GM12878 (cell line): Measurements from ENCODE around the gene PRSS50.

ENCODE experiments used
- ASH2L ChIP-seq: fragments of 300-600, 200-600 bp; sonication (generic); IDR thresholded peaks from 2 replicates; pipeline ENCODE4 v1.6.1; 2017; ENCODE audit warnings: low read depth, mild to moderate bottlenecking, borderline replicate concordance
- GABPA ChIP-seq: IDR thresholded peaks from 2 replicates; pipeline ENCODE4 v1.6.1; 2014; ENCODE audit warnings: antibody characterized with exemption, low read depth, mild to moderate bottlenecking, inconsistent platforms
- HDGF ChIP-seq: fragments of 450-650 bp; IDR thresholded peaks from 2 replicates; pipeline ENCODE4 v1.6.1; 2016; ENCODE audit warnings: antibody characterized with exemption
- JUND ChIP-seq: IDR thresholded peaks from 2 replicates; pipeline ENCODE4 v1.6.1; 2012; ENCODE audit warnings: low read depth, mild to moderate bottlenecking, low read length, improper control_type of control experiment, moderate library complexity
- POLR2A ChIP-seq: IDR thresholded peaks from 2 replicates; pipeline ENCODE4 v1.6.1; 2011; ENCODE audit warnings: low read depth, mild to moderate bottlenecking, low read length
- POLR2AphosphoS2 ChIP-seq: IDR thresholded peaks from 2 replicates; pipeline ENCODE4 v1.6.1; 2011; ENCODE audit warnings: low read depth, mild to moderate bottlenecking, low read length, improper control_type of control experiment, moderate library complexity
- POLR2AphosphoS5 ChIP-seq: IDR thresholded peaks from 2 replicates; pipeline ENCODE4 v1.6.1; 2011; ENCODE audit warnings: mild to moderate bottlenecking, low read length, inconsistent platforms
- RFX5 ChIP-seq: IDR thresholded peaks from 2 replicates; pipeline ENCODE4 v1.6.1; 2011; ENCODE audit warnings: low read depth, low read length, improper control_type of control experiment
- USF2 ChIP-seq: IDR thresholded peaks from 2 replicates; pipeline ENCODE4 v1.6.1; 2011; ENCODE audit warnings: low read depth, low read length, improper control_type of control experiment, borderline replicate concordance
- ZNF274 ChIP-seq: IDR thresholded peaks from one replicate; pipeline ENCODE4 v1.8.0; 2011; ENCODE audit not compliant: insufficient read length, insufficient read depth
- TF ChIP-seq, protein P1 (sequence below), 3 experiments: IDR thresholded peaks in 2 of 3; conservative IDR thresholded peaks in 1 of 3; 2 replicates each; pipeline ENCODE4 v1.5.1; 2011; ENCODE audit warnings: low read depth in 3 of 3, low read length in 3 of 3, mild to moderate bottlenecking in 3 of 3, control low read depth in 2 of 3, moderate library complexity in 2 of 3, inconsistent platforms in 1 of 3, mixed read lengths in 1 of 3; ENCODE audit not compliant: control insufficient read depth in 2 of 3, insufficient read depth in 1 of 3; ENCODE audit errors: extremely low read depth in 1 of 3

DNA sequence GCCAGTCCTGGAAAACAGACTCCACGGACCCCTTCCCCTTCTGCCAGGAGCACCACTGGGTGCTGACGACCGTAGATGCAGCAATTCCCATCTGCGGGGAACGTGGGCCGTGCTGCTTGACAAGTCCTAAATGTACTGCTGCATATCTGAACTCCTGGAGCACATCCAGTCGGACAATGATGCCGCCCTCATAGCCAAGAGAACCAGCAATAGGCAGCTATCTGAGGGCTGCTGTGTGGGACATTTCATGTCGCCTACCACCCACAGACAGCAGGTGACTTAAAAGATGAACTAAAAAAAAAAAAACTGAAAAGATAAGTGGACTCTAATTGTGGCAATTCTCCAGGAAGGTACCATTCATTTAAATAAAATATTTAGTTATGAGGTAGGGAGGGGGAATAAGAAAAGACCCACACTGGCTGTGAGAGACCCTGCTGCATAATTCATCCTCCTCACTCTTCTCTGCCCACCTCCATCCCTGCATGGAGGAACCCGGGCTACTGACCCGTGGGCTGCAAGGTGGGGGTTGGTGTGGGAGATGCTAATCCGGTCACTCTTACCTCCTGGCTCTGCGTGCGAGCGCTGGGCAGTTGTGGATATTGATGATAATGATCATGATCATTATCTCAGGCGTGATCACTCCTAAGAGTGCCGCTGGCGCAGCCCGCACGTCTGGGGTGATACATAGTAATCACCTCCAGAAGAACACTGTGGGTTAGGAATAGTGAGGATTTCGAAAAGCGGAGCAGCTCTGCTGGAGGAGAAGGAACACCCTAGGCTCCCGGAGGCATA lies 52.5 kb downstream of the PRSS50 start:
- TF ChIP-seq ASH2L (no peak), HDGF (no peak), USF2 (no peak), POLR2AphosphoS2 (no peak), POLR2A (no peak), POLR2AphosphoS5 (no peak), RFX5 (no peak), ZNF274 (no peak), JUND (no peak), GABPA (no peak)
- TF ChIP-seq, protein P1, sequence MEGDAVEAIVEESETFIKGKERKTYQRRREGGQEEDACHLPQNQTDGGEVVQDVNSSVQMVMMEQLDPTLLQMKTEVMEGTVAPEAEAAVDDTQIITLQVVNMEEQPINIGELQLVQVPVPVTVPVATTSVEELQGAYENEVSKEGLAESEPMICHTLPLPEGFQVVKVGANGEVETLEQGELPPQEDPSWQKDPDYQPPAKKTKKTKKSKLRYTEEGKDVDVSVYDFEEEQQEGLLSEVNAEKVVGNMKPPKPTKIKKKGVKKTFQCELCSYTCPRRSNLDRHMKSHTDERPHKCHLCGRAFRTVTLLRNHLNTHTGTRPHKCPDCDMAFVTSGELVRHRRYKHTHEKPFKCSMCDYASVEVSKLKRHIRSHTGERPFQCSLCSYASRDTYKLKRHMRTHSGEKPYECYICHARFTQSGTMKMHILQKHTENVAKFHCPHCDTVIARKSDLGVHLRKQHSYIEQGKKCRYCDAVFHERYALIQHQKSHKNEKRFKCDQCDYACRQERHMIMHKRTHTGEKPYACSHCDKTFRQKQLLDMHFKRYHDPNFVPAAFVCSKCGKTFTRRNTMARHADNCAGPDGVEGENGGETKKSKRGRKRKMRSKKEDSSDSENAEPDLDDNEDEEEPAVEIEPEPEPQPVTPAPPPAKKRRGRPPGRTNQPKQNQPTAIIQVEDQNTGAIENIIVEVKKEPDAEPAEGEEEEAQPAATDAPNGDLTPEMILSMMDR (IDR thresholded peaks at IDR 0.05 in 2 of 3, conservative IDR thresholded peaks at IDR 0.05 in 1 of 3; ENCODE audit: control insufficient read depth in 2 of 3, extremely low read depth in 1 of 3, insufficient read depth in 1 of 3, low read depth in 3 of 3, low read length in 3 of 3), result no peak
